Esophagus muscularis mucosa (tissue), 4 donors: Measurements from ENCODE around the gene UBE2E2.

Experiments
- CTCF ChIP-seq, 3 experiments: fragments of 200-600 bp in 2 of 3; fragments of 450-650 bp in 1 of 3; sonication (generic) in 2 of 3; IDR thresholded peaks; one replicate each; pipeline ENCODE4 v1.5.1; 2017 to 2019; ENCODE audit warnings: antibody characterized with exemption in 3 of 3, mild to moderate bottlenecking in 2 of 3, moderate library complexity in 1 of 3
- EP300 ChIP-seq: sonication (generic); formaldehyde crosslinking; IDR thresholded peaks from one replicate; pipeline ENCODE4 v1.6.1; 2017; ENCODE audit warnings: antibody characterized with exemption
- POLR2A ChIP-seq: fragments of 450-650 bp; IDR thresholded peaks from one replicate; pipeline ENCODE4 v1.6.1; 2017; ENCODE audit warnings: antibody characterized with exemption, moderate library complexity, mild to moderate bottlenecking, low read depth
- POLR2AphosphoS5 ChIP-seq, 2 donors: sonication (generic); formaldehyde crosslinking; IDR thresholded peaks; one replicate each; pipeline ENCODE4 v1.6.1; 2017; ENCODE audit warnings: antibody characterized with exemption in 2 of 2

DNA sequence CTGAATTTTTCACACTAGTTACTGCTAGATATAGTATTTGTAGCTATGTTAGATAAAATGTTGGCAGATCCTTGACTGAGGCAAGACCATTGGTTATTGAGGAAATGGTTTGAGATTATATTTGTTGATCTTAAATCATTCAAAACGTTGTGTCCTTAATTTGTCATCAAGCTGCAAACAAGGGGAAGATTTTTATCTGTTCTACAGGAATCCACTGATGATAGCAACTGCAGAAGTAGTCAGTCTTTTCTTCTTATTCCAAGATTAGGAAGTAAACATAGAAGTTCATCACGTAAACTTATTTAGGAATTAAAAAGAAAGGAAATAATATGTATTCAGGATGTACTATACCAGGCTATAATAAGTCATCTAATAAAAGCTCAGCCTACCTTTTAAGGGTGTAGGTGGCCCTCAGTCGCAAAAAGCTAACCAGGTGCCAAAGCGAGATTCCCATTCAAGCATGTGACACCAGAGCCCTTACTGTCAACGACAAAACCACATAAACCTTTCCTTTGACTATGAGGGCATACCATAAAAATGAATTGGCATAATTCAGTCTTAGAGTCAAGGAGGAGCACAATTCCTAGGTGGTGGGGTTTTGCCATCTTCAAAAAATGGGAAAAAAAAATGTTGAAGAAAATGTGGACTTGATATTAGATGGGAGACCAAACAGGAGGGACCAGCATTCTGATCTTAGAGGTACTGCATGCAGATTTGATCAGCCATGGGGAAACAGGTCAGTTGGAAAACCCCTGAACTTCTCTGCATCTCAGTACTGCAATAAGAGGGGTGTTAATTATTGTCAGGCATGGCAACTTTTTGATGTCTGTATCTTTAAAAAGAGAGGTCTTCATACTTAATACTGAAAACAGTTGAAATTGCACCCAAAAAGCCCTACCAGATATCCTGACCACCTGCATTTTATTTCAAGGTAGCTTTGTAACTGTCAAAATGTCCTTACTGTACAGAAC, 390.1 kb downstream of the UBE2E2 start:
- TF ChIP-seq CTCF (IDR thresholded peaks at IDR 0.05) (no peak), POLR2A (no peak), POLR2AphosphoS5 (IDR thresholded peaks at IDR 0.05) (no peak), EP300 (no peak)
